Measurements from ENCODE around the gene APOBEC3H.

Gene APOBEC3H

GRCh38 chr22:39081598-39081997 lies 15.4 kb upstream of the APOBEC3H start:
- no peak for DNase-seq

- DNase-seq, result no peak
These were observed 13.6 kb upstream of the APOBEC3H start for GRCh38 chr22:39083212-39084165.

GRCh38 chr22:39084666-39085065 lies 12.4 kb upstream of the APOBEC3H start:
- no peak for DNase-seq

GRCh38 chr22:39087098-39087497 lies 9.9 kb upstream of the APOBEC3H start:
- no peak for DNase-seq

- no peak for DNase-seq
These were observed 9.0 kb upstream of the APOBEC3H start for GRCh38 chr22:39087881-39088684.

- no peak for DNase-seq
These were observed 8.4 kb upstream of the APOBEC3H start for GRCh38 chr22:39088685-39089032.

GRCh38 chr22:39089928-39090327 lies 7.1 kb upstream of the APOBEC3H start:
- DNase-seq, result no peak

- no peak for DNase-seq
These were observed 6.5 kb upstream of the APOBEC3H start for GRCh38 chr22:39090426-39091064.

GRCh38 chr22:39091126-39092081 lies 5.6 kb upstream of the APOBEC3H start:
- DNase-seq, result no peak

- DNase-seq, result no peak
These were observed 4.8 kb upstream of the APOBEC3H start for GRCh38 chr22:39092111-39092862.

GRCh38 chr22:39094717-39095389 lies 2.2 kb upstream of the APOBEC3H start:
- DNase-seq, result no peak

GRCh38 chr22:39095971-39096370 lies 1.1 kb upstream of the APOBEC3H start:
- no peak for DNase-seq

- no peak for DNase-seq
These were observed 982 bp downstream of the APOBEC3H start for GRCh38 chr22:39098026-39098425.

GRCh38 chr22:39098576-39098975 lies 1.5 kb downstream of the APOBEC3H start:
- DNase-seq, result no peak

- DNase-seq, result no peak
These were observed 4.2 kb downstream of the APOBEC3H start for GRCh38 chr22:39101226-39101625.

GRCh38 chr22:39103431-39103830 lies 6.4 kb downstream of the APOBEC3H start:
- DNase-seq, result no peak

- no peak for DNase-seq
These were observed 9.3 kb downstream of the APOBEC3H start for GRCh38 chr22:39106326-39106725.

- DNase-seq, result no peak
These were observed 11.4 kb downstream of the APOBEC3H start for GRCh38 chr22:39108487-39108886.

- DNase-seq, result no peak
These were observed 12.3 kb downstream of the APOBEC3H start for GRCh38 chr22:39109361-39109760.

GRCh38 chr22:39110631-39111561 lies 13.9 kb downstream of the APOBEC3H start:
- DNase-seq, result no peak
